ENCODE data around the gene OR1L8. TPM values are rescaled to one million over a fixed set of nuclear protein-coding genes. Genes with fewer than 3 reads are reported as not detected.
"Not testable (repeated sequence)": the region's sequence is repeated elsewhere in the genome, so short reads cannot be mapped to it uniquely, and the experiment has no call there.

The OR1L8 gene
- total RNA-seq, 2 experiments from 2014 or later = not detected

- H3K4me3 Mint-ChIP-seq, DNase-seq, H3K9me3 Mint-ChIP-seq, H3K27ac Mint-ChIP-seq, H3K36me3 Mint-ChIP-seq, H3K27me3 Mint-ChIP-seq, H3K4me1 Mint-ChIP-seq: not testable (repeated sequence)
These were observed 46.1 kb downstream of the OR1L8 start for GRCh38 chr9:122537066-122537465.

- Mint-ChIP-seq H3K9me3 (peaks cover 3% of the 10 kb centered on the region), H3K4me1 (no peaks in the 10 kb centered on the region), H3K27me3 (no peaks in the 10 kb centered on the region), H3K36me3 (peaks cover 4% of the 10 kb centered on the region), H3K4me3 (no peak overlapping the region), H3K27ac (no peak overlapping the region)
- DNase-seq = no peak
These were observed 47.0 kb downstream of the OR1L8 start for GRCh38 chr9:122536134-122536533.

- H3K4me3 Mint-ChIP-seq, H3K4me1 Mint-ChIP-seq, H3K27ac Mint-ChIP-seq, H3K9me3 Mint-ChIP-seq, H3K27me3 Mint-ChIP-seq, DNase-seq, H3K36me3 Mint-ChIP-seq: not testable (repeated sequence)
These were observed 52.0 kb downstream of the OR1L8 start for GRCh38 chr9:122531157-122531556.

- Mint-ChIP-seq H3K27ac (no peak within 1 kb of the TSS), H3K27me3 (peaks cover 3% of the 10 kb centered on the region), H3K4me1 (peaks cover 3% of the 10 kb centered on the region), H3K4me3 (no peak within 1 kb of the TSS), H3K9me3 (no peaks in the 10 kb centered on the region), H3K36me3 (no peaks in the 10 kb centered on the region)
- no peak for DNase-seq
These were observed 56.0 kb downstream of the OR1L8 start, which contains the start of gene OR1N1 for GRCh38 chr9:122527193-122527592. Gene OR1N1 (minus strand): TSS chr9:122527293. CDS start chr9:122527293, 0 bp downstream.

- DNase-seq = peak; percentile 5
- Mint-ChIP-seq H3K9me3 (no peaks in the 10 kb centered on the region), H3K27me3 (peaks cover 3% of the 10 kb centered on the region), H3K4me3 (no peak overlapping the region), H3K36me3 (no peaks in the 10 kb centered on the region), H3K27ac (no peak overlapping the region), H3K4me1 (peaks cover 3% of the 10 kb centered on the region)
These were observed 56.6 kb downstream of the OR1L8 start for GRCh38 chr9:122526602-122527001.

GRCh38 chr9:122519376-122519775, 63.8 kb downstream of the OR1L8 start:
- H3K27ac Mint-ChIP-seq = no peak overlapping the region
- H3K9me3 Mint-ChIP-seq = no peaks in the 10 kb centered on the region
- no peaks in the 10 kb centered on the region for H3K4me1 Mint-ChIP-seq
- no peak overlapping the region for H3K4me3 Mint-ChIP-seq
- H3K36me3 Mint-ChIP-seq = no peaks in the 10 kb centered on the region
- H3K27me3 Mint-ChIP-seq = peaks cover 3% of the 10 kb centered on the region
- no peak for DNase-seq

GRCh38 chr9:122518841-122519240, 64.3 kb downstream of the OR1L8 start, which contains the start of gene OR1J4:
Gene OR1J4 (plus strand): TSS chr9:122519141. CDS start chr9:122519141, 0 bp downstream.
- Mint-ChIP-seq H3K36me3 (no peaks in the 10 kb centered on the region), H3K4me3 (no peak within 1 kb of the TSS), H3K9me3 (no peaks in the 10 kb centered on the region), H3K27me3 (peaks cover 3% of the 10 kb centered on the region), H3K27ac (no peak within 1 kb of the TSS), H3K4me1 (no peaks in the 10 kb centered on the region)
- no peak for DNase-seq

GRCh38 chr9:122518226-122518625, 65.0 kb downstream of the OR1L8 start:
- Mint-ChIP-seq H3K27me3 (peaks cover 3% of the 10 kb centered on the region), H3K27ac (no peak overlapping the region), H3K4me3 (no peak overlapping the region), H3K4me1 (no peaks in the 10 kb centered on the region), H3K9me3 (no peaks in the 10 kb centered on the region), H3K36me3 (no peaks in the 10 kb centered on the region)
- DNase-seq = no peak

Other genes with a start within 250 kb of the OR1L8 start
- under 1 TPM; 0.47 to 0.62 TPM for gene PTGS1, start 212.4 kb downstream of the OR1L8 start, total RNA-seq
- gene OR1J1, start 105.5 kb downstream of the OR1L8 start, total RNA-seq = not detected
- gene OR1J2, start 72.6 kb downstream of the OR1L8 start, total RNA-seq = under 1 TPM in 1 of 2 experiments, not detected in 1; 0.23 TPM
- gene OR1J4, start 64.2 kb downstream of the OR1L8 start, total RNA-seq = not detected
- not detected for gene OR1N1, start 56.1 kb downstream of the OR1L8 start, total RNA-seq
- gene OR1N2, start 30.3 kb downstream of the OR1L8 start, total RNA-seq = not detected
- not detected for gene OR1Q1, start 31.4 kb upstream of the OR1L8 start, total RNA-seq
- not detected for gene OR1B1, start 74.2 kb upstream of the OR1L8 start, total RNA-seq
- not detected for gene OR1L1, start 78.3 kb upstream of the OR1L8 start, total RNA-seq
- not detected for gene OR1L3, start 91.7 kb upstream of the OR1L8 start, total RNA-seq
- not detected for gene OR1L4, start 140.6 kb upstream of the OR1L8 start, total RNA-seq
- not detected for gene OR1L6, start 158.9 kb upstream of the OR1L8 start, total RNA-seq
- not detected for gene OR5C1, start 205.5 kb upstream of the OR1L8 start, total RNA-seq
- gene OR1K1, start 216.7 kb upstream of the OR1L8 start, total RNA-seq = not detected
- gene PDCL, start 245.2 kb upstream of the OR1L8 start, total RNA-seq = 10 to 100 TPM; 20.5 to 21.4 TPM